Right kidney (tissue), 9 donors: ENCODE measurements around the gene ZNF91.
"Not testable (repeated sequence)": the region's sequence is repeated elsewhere in the genome, so short reads cannot be mapped to it uniquely, and the experiment has no call there.

ENCODE experiments used
- DNase-seq: peaks from one replicate; pipeline ENCODE4 v3.0.0-alpha.2; 2016
- long read RNA-seq, 8 donors: transcript quantifications; one replicate each; lab custom pipeline, GENCODE V29; 2026

ZNF91 gene
- long read RNA-seq, donor 1, full-length matches to known transcripts = 20 of 20 reads
- long read RNA-seq, donor 1, partial matches to known transcripts = 0 of 20 reads
- long read RNA-seq, donor 1, other reads (novel, unspliced or antisense) = 0 of 20 reads
- long read RNA-seq, donor 2, full-length matches to known transcripts = 12 of 12 reads
- long read RNA-seq, donor 2, partial matches to known transcripts = 0 of 12 reads
- long read RNA-seq, donor 2, other reads (novel, unspliced or antisense) = 0 of 12 reads
- long read RNA-seq, donor 3, full-length matches to known transcripts = 19 of 19 reads
- long read RNA-seq, donor 3, partial matches to known transcripts = 0 of 19 reads
- long read RNA-seq, donor 3, other reads (novel, unspliced or antisense) = 0 of 19 reads
- long read RNA-seq, donor 4, full-length matches to known transcripts = 36 of 36 reads
- long read RNA-seq, donor 4, partial matches to known transcripts = 0 of 36 reads
- long read RNA-seq, donor 4, other reads (novel, unspliced or antisense) = 0 of 36 reads
- long read RNA-seq, donor 5, full-length matches to known transcripts = 16 of 16 reads
- long read RNA-seq, donor 5, partial matches to known transcripts = 0 of 16 reads
- long read RNA-seq, donor 5, other reads (novel, unspliced or antisense) = 0 of 16 reads
- long read RNA-seq, donor 6, full-length matches to known transcripts = 30 of 30 reads
- long read RNA-seq, donor 6, partial matches to known transcripts = 0 of 30 reads
- long read RNA-seq, donor 6, other reads (novel, unspliced or antisense) = 0 of 30 reads
- long read RNA-seq, donor 7 = 0 reads
- long read RNA-seq, donor 8, full-length matches to known transcripts = 23 of 2,343 reads
- long read RNA-seq, donor 8, partial matches to known transcripts = 2,320 of 2,343 reads
- long read RNA-seq, donor 8, other reads (novel, unspliced or antisense) = 0 of 2,343 reads

DNA sequence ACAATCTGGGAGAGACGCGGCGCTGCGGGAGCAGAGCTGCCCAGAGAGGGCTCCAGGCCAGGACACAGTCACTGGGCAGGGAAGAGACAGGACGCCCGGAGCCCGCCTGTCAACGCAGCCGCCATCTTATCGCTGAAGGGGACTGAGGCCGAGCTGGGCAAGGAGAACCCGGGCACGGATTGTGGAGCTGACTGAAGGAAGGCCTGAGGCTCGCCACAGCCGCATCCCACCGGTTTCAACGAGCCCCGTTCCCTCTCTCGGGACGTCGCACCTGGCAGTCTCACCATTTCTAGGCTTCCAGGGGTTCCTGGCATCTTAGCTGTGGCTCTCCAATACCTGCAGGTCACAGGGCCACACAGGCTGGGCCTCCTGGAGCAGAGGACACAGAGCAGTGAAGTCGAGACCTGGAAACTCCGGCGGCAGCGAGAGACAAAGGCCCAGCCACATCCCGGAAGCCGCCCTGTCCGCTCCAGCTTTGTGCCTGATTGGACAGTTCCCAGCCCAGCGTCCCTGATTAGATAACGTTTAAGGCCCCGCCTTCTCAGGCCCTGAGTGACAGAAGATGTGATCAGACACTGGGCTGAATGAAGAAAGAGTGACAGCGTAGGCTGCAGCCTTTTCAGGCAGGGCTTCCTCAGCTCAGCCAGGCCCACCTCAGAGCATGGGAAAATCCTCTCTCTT lies at the start of gene ZNF91:
Gene ZNF91 (minus strand): TSS at position 431 of the 681 bp plus-strand sequence. CDS start 117 bp downstream, at position 314.
- DNase-seq = peak; percentile 95

DNA sequence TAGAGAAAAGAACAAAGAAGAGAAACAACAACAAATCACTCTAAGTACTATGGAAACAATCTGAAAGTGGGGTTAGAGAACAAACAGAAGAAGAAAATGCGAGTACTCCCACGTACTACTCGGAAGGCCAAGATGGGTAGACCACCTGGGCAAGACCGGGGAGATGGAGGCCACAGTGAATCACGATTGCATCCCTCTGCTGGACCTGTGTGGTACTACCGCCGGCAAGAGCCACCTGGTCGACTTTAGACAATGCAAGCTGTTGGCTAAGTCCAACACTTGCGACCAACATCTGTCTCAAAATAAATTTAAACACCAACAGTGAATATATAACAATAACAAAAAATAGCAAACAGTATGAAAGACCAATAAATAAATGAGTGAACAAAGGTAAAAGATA lies 45.5 kb upstream of the ZNF91 start:
- DNase-seq = no peak

DNA sequence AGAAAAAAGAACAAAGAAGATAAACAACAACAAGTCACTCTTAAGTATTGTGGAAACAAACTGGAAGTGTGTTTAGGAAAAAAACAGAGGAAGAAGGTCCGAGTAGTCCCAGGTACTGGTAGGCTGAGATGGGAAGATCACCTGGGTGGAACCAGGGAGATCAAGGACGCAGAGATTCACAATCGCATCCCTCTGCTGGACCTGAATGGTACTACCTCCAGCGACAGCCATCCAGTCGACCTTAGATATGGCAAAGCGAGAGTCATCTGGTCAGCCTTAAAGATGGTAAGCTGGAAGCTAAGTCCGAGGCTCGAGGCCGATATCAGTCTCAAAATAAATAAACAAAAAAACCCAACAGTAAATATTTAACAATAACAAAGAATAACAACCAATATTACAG lies 44.9 kb upstream of the ZNF91 start:
- DNase-seq = no peak

DNA sequence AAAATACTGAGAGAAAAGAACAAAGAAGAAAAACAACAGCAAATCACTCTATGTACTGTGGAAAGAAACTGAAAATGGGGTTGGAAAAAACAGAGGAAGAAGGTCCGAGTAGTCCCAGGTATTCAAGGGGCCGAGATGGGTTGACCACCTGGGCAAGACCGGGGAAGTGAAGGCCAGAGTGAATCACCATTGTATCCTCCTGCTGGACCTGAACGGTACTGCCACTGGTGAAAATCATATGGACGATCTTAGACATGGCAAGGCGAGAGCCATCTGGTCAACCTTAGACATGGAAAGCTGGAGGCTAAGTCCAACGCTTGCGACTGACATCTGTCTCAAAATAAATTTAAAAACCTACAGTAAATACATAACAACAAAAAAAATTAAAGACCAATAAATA lies 44.4 kb upstream of the ZNF91 start:
- DNase-seq = no peak

DNA sequence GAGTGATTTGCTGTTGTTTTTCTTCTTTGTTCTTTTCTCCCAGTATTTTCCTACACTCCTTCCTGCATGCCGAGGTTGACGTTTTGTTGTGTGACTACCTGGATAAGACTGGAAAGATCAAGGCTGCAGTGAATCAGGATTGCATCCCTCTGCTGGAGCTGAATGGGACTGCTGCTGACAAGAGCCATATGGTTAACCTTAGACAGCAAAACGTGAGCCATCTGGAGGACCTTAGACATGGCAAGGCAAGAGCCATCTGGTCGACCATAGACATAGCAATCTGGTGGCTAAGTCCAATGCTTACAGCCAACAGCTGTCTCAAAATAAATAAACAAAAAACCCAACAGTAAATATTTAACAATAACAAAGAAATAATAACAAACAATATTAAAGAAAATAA lies 42.6 kb upstream of the ZNF91 start:
- DNase-seq = no peak

DNA sequence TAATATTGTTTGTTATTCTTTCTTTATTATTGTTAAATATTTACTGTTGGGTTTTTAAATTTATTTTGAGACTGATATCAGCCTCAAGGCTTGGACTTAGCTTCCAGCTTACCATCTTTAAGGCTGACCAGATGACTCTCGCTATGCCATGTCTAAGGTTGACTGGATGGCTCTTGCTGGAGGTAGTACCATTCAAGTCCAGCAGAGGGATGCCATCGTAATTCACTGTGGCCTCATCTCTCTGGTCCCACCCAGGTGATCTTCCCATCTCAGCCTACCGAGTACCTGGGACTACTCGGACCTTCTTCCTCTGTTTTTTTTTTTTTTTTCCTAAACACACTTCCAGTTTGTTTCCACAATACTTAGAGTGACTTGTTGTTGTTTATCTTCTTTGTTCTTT lies 41.7 kb upstream of the ZNF91 start:
- no peak for DNase-seq

DNA sequence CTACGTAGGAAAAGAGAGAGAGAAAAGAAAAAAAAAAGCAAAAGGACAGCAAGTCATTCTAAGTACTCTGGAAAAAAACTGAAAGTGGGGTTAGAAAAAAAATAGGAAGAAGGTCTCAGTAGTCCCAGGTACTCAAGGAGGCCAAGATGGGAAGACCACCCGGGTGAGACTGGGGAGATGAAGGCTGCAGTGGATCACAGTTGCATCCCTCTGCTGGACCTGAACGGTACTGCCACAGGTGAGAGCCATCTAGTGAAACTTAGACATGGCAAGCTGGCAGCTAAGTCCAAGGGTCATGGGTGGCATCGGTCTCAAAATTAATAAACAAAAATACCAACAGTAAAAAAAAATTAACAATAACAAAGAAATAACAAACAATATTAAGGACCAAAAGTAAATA lies 41.0 kb upstream of the ZNF91 start:
- DNase-seq = no peak

DNA sequence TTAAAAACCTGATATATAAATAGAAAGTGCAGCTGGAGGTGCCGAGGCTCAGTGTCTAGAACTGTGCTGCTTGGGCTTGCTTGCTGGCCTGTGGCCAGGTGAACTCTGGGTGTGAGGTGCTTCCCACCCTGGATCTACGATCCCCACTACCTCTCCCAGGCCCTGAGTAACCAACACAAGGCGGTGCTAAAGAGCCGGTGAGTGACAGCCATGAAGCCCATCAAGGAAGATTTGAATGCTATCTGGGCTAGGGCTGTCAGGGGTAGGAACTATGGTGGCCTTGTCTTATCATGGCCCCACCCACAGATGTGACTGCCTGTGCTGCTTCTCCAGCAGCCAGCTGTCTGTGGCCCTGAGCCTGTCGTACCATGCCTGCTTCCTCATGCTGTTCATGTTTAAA lies 25.6 kb upstream of the ZNF91 start:
- no peak for DNase-seq

DNA sequence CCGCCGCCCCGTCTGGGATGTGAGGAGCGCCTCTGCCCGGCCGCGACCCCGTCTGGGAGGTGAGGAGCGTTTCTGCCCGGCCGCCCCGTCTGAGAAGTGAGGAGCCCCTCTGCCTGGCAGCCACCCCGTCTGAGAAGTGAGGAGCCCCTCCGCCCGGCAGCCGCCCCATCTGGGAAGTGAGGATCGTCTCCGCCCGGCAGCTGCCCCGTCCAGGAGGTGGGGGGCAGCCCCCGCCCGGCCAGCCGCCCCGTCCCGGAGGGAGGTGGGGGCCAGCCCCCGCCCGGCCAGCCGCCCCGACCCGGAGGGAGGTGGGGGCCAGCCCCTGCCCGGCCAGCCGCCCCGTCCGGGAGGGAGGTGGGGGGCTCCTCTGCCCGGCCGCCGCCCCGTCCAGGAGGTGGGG lies 24.0 kb upstream of the ZNF91 start:
- DNase-seq = not testable (repeated sequence)

DNA sequence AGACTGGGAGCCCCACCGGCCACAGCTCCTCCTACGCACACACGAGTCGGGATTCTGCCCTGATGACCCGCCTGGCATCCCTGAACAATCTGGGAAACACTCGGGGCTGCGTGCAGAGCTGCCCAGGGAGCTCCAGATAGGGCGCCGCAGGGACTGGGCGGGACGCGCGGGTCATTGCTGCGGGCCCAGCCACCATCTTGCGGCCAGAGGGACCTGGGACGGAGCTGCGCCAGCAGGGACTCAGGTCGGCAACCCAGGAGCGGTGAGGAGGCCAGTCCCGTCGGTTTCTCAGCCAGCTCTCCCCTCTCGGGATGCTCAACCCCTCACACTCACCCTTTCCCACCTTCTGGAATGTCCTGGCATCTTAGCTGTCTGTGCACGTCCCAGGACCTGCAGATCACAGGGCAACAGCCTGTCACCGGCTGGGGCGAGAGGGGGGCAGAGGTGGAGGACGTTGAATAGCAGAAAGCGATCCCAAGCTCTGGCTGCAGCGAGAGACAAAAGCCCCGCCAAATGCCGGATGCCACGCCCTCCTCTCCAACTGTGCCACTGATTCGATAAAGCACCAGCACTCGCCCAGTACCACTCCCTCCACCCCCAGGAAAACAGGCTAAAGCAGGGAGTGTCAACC lies 20.4 kb upstream of the ZNF91 start:
- DNase-seq = peak; percentile 78

DNA sequence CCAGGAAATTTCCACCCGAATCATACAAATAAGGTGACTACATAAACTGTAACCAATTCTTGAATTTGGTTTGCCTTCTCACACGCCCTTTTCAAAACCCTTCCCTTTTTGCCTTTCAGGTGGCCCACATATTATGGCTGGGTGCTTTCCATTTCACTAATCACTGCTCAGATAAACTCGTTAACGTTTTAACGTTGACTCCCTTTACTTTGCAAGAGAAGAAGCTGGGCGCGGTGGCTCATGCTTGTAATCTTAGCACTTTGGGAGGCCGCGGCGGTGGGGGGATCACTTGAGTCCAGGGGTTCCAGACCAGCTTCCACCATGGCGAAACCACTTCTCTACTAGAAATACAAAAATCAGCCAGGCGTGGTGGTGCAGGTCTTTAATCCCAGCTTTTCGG lies 19.8 kb upstream of the ZNF91 start:
- no peak for DNase-seq

DNA sequence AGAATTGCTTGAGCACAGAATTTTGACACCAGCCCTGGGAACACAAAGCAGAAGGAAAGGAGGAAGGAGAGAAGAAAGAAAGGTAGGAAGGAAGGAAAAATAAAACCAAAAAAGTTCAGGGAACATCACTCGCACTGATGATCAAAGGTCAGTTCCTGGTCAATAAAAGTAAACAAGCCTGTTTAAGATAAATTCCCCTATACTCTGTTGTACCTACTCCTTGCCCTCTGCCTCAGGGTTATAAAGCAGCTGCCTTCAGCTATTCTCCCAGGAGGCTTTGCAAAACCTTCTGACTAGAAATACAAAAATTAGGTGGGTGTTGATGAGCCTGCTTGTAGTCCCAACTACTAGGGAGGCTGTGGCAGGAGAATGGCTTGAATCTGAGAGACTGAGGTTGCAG lies 14.9 kb upstream of the ZNF91 start:
- DNase-seq = no peak

DNA sequence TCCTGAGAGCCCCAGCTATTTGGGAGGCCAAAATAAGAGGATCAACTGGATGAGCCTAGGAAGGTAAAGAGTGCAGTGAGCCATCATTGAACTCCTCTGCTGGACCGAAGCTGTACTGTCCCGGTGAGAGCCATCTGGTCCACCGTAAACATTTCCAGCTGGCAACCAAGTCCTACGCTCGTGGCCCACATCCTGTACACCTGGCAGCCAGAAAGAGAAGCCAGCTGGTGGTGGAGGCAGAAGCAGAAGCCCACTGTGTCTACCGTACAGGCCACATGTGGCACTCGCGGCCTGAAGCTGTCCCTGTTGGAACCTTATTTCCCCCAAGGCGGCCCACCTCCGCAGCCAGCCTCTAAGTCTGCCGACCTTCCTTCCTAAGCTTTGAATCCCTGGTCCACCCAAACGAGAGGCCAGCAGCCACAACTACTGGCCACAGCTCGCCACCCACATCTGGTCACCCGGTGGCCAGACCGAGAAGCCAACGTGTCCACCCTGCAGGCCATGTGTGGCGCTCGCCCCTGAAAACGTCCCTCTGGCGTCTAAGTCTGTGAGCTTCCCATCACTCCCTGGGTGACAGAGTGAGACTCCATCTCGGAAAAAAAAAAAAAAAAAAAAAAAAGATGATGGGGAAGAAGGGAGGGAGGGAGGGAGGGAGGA lies 14.2 kb upstream of the ZNF91 start:
- DNase-seq = no peak

DNA sequence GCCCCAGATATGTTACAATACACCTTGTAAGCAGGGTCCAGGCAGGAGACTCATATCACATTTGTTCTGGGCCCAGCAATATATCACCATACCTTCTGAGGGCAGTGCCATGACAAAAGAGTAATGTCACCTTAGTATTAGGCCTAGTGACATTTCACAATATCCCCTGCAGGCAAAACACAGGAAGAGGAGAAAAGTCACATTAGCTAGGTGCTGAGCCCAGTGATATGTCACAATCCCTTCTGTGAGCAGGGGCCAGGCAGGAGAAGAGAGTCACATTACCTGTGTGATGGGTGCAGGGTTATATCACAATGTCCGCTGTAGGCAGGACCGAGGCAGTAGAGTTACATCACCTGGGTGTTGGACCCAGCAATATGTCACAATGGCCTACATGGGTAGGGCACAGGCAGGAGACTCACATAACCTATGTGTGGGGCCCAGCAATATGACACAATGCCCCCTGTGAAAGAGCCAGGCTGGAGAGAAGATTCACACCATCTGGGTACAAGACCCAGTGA lies 12.4 kb upstream of the ZNF91 start:
- no peak for DNase-seq

DNA sequence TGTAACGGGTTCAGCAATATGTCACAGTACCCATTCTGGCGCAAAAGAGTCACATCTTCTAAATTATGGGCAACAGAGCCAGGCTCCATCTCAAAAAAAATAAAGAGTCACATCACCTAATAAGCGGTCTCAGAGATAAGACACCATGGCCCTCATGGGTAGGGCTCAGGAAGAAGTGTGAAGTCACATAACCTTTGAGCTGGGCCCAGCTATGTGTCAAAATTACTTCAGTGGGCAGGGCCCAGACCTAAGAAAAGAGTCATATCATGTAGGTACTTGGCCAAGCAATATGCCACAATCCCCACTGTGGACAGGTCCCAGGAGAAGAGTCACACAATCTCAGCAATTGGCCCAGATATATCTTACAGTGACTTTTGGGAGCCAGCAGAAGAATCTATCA lies 11.4 kb upstream of the ZNF91 start:
- DNase-seq = no peak

DNA sequence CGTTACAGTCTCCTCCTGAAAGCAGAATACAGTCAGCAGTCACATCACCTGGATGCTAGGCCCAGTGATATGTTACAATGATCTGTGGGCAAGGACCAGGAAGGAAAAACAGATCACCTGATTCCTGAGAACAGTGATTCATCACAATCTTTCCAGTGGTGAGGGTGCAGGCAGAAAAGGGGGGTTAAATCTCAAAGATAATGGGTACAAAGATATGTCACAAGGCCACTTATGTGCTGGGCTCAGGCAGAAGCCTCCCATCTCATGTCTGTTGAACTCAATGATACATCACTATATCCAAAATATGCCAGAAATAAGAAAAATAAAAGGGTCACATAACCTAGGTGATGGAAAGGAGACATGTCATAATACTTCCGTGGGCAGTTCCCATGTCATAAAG lies 10.8 kb upstream of the ZNF91 start:
- no peak for DNase-seq

DNA sequence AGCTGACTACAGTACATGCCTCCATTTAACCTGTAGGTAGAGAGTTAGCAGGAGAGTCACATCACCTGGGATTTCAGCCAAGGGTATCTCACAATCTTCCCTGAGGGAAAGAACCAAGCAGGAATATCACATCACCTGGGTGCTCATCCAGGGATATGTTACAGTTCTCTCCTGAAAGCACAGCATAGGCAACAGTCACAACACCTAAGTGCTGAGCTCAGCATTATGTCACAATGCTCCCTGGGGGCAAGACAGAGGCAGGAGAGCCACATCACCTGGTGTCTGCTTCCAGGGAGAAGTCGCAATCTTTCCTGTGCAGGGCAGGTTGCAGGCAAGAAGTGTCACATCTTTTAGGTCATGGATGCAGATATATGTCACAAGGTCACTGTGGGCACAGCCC lies 9.4 kb upstream of the ZNF91 start:
- no peak for DNase-seq

DNA sequence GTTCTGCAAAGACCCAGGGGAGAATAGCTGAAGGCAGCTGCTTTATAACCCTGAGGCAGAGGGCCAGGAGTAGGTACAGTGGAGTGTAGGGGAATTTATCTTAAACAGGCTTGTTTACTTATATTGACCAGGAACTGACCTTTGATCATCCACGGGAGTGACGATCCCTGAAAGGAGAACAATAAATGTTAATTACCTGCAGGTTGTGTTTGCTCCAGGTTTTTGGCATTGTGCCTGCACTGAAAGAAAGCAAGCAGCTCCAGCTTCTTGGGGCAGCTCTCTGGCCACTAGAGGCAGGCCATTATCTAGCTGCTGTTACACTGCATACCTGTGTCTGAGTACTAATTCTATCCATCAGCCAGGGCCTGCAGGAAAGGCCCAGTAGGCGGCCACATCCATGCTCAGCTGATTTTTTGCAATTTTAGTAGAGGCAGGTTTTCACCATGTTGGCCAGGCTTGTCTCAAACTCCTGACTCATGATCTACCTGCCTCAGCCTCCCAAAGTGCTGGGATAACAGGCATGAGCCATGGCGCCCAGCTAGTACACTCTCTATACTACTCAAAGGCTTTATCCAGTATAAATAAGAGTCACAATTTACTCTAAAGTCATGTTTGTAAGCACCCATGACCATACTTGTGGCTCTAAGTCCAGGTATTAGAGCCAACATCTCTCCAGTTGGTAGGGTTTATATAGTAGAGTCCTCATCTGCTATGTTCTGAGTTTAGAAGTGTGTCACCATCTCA lies 8.5 kb upstream of the ZNF91 start:
- no peak for DNase-seq

DNA sequence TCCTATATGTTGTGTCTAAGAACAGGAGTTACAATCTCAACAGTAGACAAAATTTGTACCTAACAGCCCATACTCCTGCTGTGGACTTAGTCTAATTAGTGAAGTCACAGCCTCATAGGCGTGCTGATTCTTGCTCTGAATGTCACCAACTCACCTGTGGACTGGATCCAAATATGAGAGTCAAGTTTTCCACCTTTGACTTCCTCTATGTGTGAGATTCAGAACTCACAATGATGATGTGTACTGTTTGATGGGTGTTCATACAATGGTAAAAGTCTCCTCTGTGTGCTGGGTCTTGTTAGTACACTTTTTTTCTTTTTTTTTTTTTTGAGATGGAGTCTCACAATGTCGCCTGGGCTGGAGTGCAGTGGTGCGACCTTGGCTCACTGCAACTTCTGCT lies 7.8 kb upstream of the ZNF91 start:
- DNase-seq = no peak

DNA sequence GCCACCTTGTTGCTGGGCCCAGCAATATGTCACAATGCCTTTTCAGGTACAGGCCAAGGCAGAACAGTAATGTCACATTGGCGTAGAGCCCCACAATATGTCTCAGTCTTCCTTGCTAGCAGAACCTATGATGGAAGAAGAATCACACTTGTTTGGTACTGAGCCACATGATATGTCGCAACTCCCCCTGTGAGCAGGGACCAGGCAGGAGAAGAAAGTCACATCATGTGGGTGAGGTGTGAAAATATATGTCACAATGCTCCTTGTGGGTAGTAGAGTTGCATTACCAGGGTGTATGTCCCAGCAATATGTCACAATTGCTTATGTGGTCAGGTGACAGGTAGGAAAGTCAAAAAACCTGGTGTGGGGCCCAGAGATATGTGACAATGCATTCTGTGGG lies 7.1 kb upstream of the ZNF91 start:
- no peak for DNase-seq

DNA sequence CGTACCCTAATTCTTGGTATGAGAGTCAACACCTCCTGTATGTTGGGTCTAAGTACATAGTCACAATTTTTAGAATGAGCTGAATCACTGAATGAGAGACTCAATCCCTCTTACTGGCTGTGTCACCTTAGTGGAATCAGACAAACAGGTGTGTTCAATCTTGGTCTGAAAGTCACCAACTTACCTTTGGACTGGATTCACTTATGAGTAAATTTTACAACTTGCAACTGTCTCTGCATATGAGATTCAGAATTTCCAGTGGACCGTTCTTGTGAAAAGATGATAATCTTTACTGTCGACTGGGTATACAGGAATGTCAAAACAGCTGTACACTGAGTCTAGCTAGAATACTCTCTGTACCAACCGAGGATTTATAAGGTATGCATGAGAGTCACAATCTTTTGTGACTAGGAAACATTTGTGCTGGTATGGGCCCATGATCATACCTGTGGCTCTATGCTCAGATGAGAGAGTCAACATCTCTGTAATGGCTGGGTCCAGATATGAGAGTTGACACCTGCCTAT lies 5.9 kb upstream of the ZNF91 start:
- DNase-seq = no peak
